B cell (primary cell): ENCODE results near the gene TOR2A.

ENCODE experiments used
- CTCF ChIP-seq: fragments of 200-600 bp; IDR thresholded peaks from one replicate; pipeline ENCODE4 v1.8.0; 2022; ENCODE audit warnings: antibody characterized with exemption, mild to moderate bottlenecking
- EZH2 ChIP-seq: IDR thresholded peaks from 2 replicates; pipeline ENCODE4 v1.6.1; 2012; ENCODE audit warnings: borderline replicate concordance, low read depth, mild to moderate bottlenecking, moderate library complexity, low read length; ENCODE audit not compliant: insufficient read depth, poor library complexity, severe bottlenecking

DNA sequence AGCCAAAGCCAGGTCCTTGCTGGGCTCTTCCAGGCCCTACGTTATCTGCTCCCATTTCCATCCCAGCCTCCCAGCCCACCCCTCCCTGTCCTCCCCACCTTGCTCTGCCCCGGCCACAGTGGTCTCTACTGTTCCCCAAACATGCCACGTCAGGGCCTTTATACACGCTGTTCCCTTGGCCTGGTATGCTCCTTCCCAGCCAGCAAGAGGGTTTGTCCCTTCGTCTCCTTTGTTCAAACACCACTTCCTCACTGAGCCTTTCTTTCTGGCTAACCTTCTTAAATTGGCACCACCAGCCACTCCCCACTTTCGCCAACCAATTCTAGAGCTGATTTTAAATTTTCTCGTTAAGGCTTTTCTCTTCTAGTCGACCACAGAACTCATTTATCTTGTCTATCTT lies 33.6 kb upstream of the TOR2A start:
- no peak for TF ChIP-seq CTCF
- TF ChIP-seq EZH2: no peak
